OCI-LY7 (cell line): ENCODE results near the gene UGCG. TPM values are rescaled to one million over a fixed set of nuclear protein-coding genes. Genes with fewer than 3 reads are reported as not detected.

Source experiments
- BruUV-seq: library from RNA; stranded (reverse); fragments of 400-500 nt; replicated peaks from 2 replicates; lab custom pipeline; 2021; lab: Mats Ljungman, UMichigan
- CTCF ChIA-PET: fragments of 300-600 bp; sonication (Branson Sonifier 250); formaldehyde crosslinking; loops from one replicate; lab custom pipeline; 2022; ENCODE audit warnings: antibody characterized with exemption; ENCODE audit not compliant: unreplicated experiment; lab: Charles Lee
- POLR2A ChIA-PET: fragments of 300-600 bp; sonication (Branson Sonifier 250); formaldehyde crosslinking; loops from one replicate; lab custom pipeline; 2022; ENCODE audit warnings: antibody characterized with exemption; lab: Charles Lee
- DNase-seq: peaks from one replicate; pipeline ENCODE4 v3.0.0-alpha.2; 2015; ENCODE audit warnings: low spot score
- H2AFZ ChIP-seq: fragments of 200-600 bp; sonication (generic), shearing (Covaris generic); 2 replicates; pipeline ENCODE4 v1.6.1; 2014; ENCODE audit warnings: mild to moderate bottlenecking, antibody characterized with exemption, low read length, moderate library complexity
- H3K27ac ChIP-seq: fragments of 200-600 bp; sonication (generic); 2 replicates; pipeline ENCODE4 v1.5.1; 2014; ENCODE audit warnings: mixed run types, low read depth, mild to moderate bottlenecking, moderate library complexity, low read length, inconsistent platforms; ENCODE audit not compliant: poor library complexity, severe bottlenecking
- H3K36me3 ChIP-seq: fragments of 200-600 bp; sonication (generic); 2 replicates; pipeline ENCODE4 v1.6.1; 2014; ENCODE audit warnings: mild to moderate bottlenecking, antibody characterized with exemption, low read length, moderate library complexity, mixed read lengths; ENCODE audit not compliant: insufficient read depth
- H3K4me1 ChIP-seq: fragments of 200-600 bp; sonication (generic); 2 replicates; pipeline ENCODE4 v1.5.1; 2014; ENCODE audit warnings: mild to moderate bottlenecking, low read length; ENCODE audit not compliant: insufficient read depth, poor library complexity, severe bottlenecking
- H3K4me2 ChIP-seq: fragments of 200-600 bp; sonication (generic); 2 replicates; pipeline ENCODE4 v1.6.1; 2014; ENCODE audit warnings: mild to moderate bottlenecking, low read length
- H3K4me3 ChIP-seq: fragments of 200-600 bp; sonication (generic); 2 replicates; pipeline ENCODE4 v1.5.1; 2014; ENCODE audit warnings: mild to moderate bottlenecking, low read depth, low read length; ENCODE audit not compliant: poor library complexity, severe bottlenecking
- H3K79me2 ChIP-seq: fragments of 200-600 bp; sonication (generic); 2 replicates; pipeline ENCODE4 v1.6.1; 2016; ENCODE audit warnings: low read depth, mild to moderate bottlenecking, low read length, moderate library complexity, mixed read lengths; ENCODE audit not compliant: insufficient read depth
- H3K9me2 ChIP-seq: fragments of 200-600 bp; sonication (generic); 2 replicates; pipeline ENCODE4 v1.6.1; 2016; ENCODE audit warnings: mild to moderate bottlenecking, low read length, mixed read lengths; ENCODE audit not compliant: insufficient read depth
- H3K9me3 ChIP-seq: fragments of 200-600 bp; sonication (generic); 2 replicates; pipeline ENCODE4 v1.6.1; 2014; ENCODE audit warnings: mild to moderate bottlenecking, mixed run types, low read length, mixed read lengths
- H4K20me1 ChIP-seq: fragments of 200-600 bp; sonication (generic); 2 replicates; pipeline ENCODE4 v1.6.1; 2014; ENCODE audit warnings: mild to moderate bottlenecking, antibody characterized with exemption, low read length, moderate library complexity, mixed read lengths; ENCODE audit not compliant: insufficient read depth
- CTCF ChIP-seq: fragments of 200-600 bp; sonication (generic); conservative IDR thresholded peaks from 2 replicates; pipeline ENCODE4 v1.5.1; 2014; ENCODE audit warnings: mild to moderate bottlenecking, antibody characterized with exemption, low read length, moderate library complexity, mixed read lengths
- EZH2phosphoT487 ChIP-seq: fragments of 200-600 bp; sonication (generic); IDR thresholded peaks from 2 replicates; pipeline ENCODE4 v1.6.1; 2018; ENCODE audit warnings: low read depth, borderline replicate concordance, mild to moderate bottlenecking, mixed run types, antibody characterized with exemption, low read length, moderate library complexity, mixed read lengths
- intact Hi-C: fragments of 100-400 bp; cut with micrococcal nuclease; formaldehyde crosslinking; loops from one replicate; pipeline ENCODE4 v1.10.0; 2022; ENCODE audit not compliant: unreplicated experiment
- total RNA-seq, 2 experiments: library from RNA; depleted of rRNA in 1 of 2; stranded (reverse); fragments of >200 nt in 1 of 2; shearing (Covaris generic) in 1 of 2; gene quantifications; 2 replicates each; pipeline ENCODE4 v1.2.3, GENCODE V29; 2014 to 2022

Gene UGCG
- total RNA-seq, 2 experiments from 2014 or later, result 12.9 to 14.7 TPM

- BruUV-seq, result no TSS peak
- TF ChIP-seq CTCF (no peak; the same call in 1 of the 2 replicates), EZH2phosphoT487 (no peak)
- POLR2A ChIA-PET, result interaction anchor here (0.5 to 1.9 kb wide), 4 partner anchors 8 to 114 kb away, joined by 3 to 8 read pairs (median 4); partner anchors contain the start of gene UGCG
- H3K4me2 ChIP-seq, result peak overlapping the region; percentile 71
- peak; percentile 91 for DNase-seq
- no peaks in the 10 kb centered on the region for H3K9me2 ChIP-seq
- peaks cover 53% of the 10 kb centered on the region for H3K36me3 ChIP-seq
- peaks cover 45% of the 10 kb centered on the region; the same call in 1 of the 2 replicates for H3K79me2 ChIP-seq
- CTCF ChIA-PET, result interaction anchor here (0.6 kb wide), 1 partner anchor 1452 kb away, joined by 3 read pairs; no protein-coding TSS in a partner anchor
- H3K4me3 ChIP-seq, result peak overlapping the region; percentile 38
- no peaks in the 10 kb centered on the region for H3K9me3 ChIP-seq
- intact Hi-C loops, result loop anchor here (2.0 to 10.0 kb wide), 2 partner anchors 30 to 148 kb away; partner anchors contain the start of gene UGCG
- H4K20me1 ChIP-seq, result no peaks in the 10 kb centered on the region; the same call in 1 of the 2 replicates
- H2AFZ ChIP-seq, result no peak overlapping the region
- H3K27ac ChIP-seq, result peak overlapping the region; percentile 80
- peaks cover 68% of the 10 kb centered on the region for H3K4me1 ChIP-seq
Observed at GRCh38 chr9:111926421-111926875, 29.8 kb downstream of the UGCG start.

GRCh38 chr9:111928359-111928720 is 31.7 kb downstream of the UGCG start:
- no TSS peak for BruUV-seq
- H3K79me2 ChIP-seq, result peaks cover 26% of the 10 kb centered on the region; the same call in 1 of the 2 replicates
- ChIA-PET POLR2A (interaction anchor here (0.5 to 1.8 kb wide), 4 partner anchors 13 to 45 kb away, joined by 3 to 5 read pairs (median 4); no protein-coding TSS in a partner anchor), CTCF (no interaction called here)
- TF ChIP-seq EZH2phosphoT487 (no peak), CTCF (no peak)
- H4K20me1 ChIP-seq, result no peaks in the 10 kb centered on the region; the same call in 1 of the 2 replicates
- intact Hi-C loops, result loop anchor here (10.0 kb wide), 1 partner anchor 146 kb away; no protein-coding TSS in a partner anchor
- H3K36me3 ChIP-seq, result peaks cover 59% of the 10 kb centered on the region
- DNase-seq, result no peak
- no peak overlapping the region for H3K27ac ChIP-seq
- no peak overlapping the region for H3K4me2 ChIP-seq
- H2AFZ ChIP-seq, result no peak overlapping the region
- no peaks in the 10 kb centered on the region for H3K9me3 ChIP-seq
- H3K9me2 ChIP-seq, result no peaks in the 10 kb centered on the region
- peaks cover 49% of the 10 kb centered on the region for H3K4me1 ChIP-seq
- H3K4me3 ChIP-seq, result no peak overlapping the region

GRCh38 chr9:111934747-111935146 is 38.1 kb downstream of the UGCG start:
- no peak overlapping the region for H2AFZ ChIP-seq
- no peaks in the 10 kb centered on the region for H3K4me1 ChIP-seq
- H3K79me2 ChIP-seq, result no peaks in the 10 kb centered on the region
- ChIA-PET CTCF (no interaction called here), POLR2A (interaction anchor here (0.7 kb wide), 1 partner anchor 8 kb away, joined by 4 read pairs; no protein-coding TSS in a partner anchor)
- no peak overlapping the region for H3K4me3 ChIP-seq
- H3K36me3 ChIP-seq, result peaks cover 54% of the 10 kb centered on the region
- H3K9me3 ChIP-seq, result no peaks in the 10 kb centered on the region
- H3K4me2 ChIP-seq, result no peak overlapping the region
- H4K20me1 ChIP-seq, result no peaks in the 10 kb centered on the region
- no peak overlapping the region for H3K27ac ChIP-seq
- intact Hi-C loops, result no loop called here
- no peak for TF ChIP-seq CTCF
- no peak for TF ChIP-seq EZH2phosphoT487
- no peak for DNase-seq
- no TSS peak for BruUV-seq
- H3K9me2 ChIP-seq, result no peaks in the 10 kb centered on the region
